HTERT RPE-1 (cell line): ENCODE results near the gene RAD1.

Experiments
- in situ Hi-C: fragments of 300-500 bp; cut with MboI; formaldehyde crosslinking; loops from 4 replicates; pipeline ENCODE4 v1.14.3; 2020; ENCODE audit warnings: low sequenced_read_pairs

RAD1 gene

GRCh38 chr5:34915139-34915855, at the start of gene RAD1, which contains the start of gene BRIX1:
Gene RAD1 (minus strand): TSS chr5:34915504. CDS start chr5:34914892, 612 bp downstream.
Gene BRIX1 (plus strand): TSS chr5:34915711. CDS start chr5:34915739, 28 bp downstream.
- in situ Hi-C loops: loop anchor here (25.0 kb wide), 1 partner anchor 428 kb away; no protein-coding TSS in a partner anchor

- in situ Hi-C loops: no loop called here
These were observed 44.0 kb upstream of the RAD1 start for GRCh38 chr5:34959323-34959722.

- in situ Hi-C loops: no loop called here
These were observed 42.8 kb upstream of the RAD1 start for GRCh38 chr5:34957857-34958690.

GRCh38 chr5:34957321-34957720, 42.0 kb upstream of the RAD1 start:
- in situ Hi-C loops: no loop called here

GRCh38 chr5:34944460-34945047, 29.2 kb upstream of the RAD1 start:
- in situ Hi-C loops: no loop called here

GRCh38 chr5:34944044-34944443, 28.7 kb upstream of the RAD1 start:
- in situ Hi-C loops: no loop called here

- in situ Hi-C loops: no loop called here
These were observed 26.6 kb upstream of the RAD1 start for GRCh38 chr5:34941936-34942335.

- in situ Hi-C loops: no loop called here
These were observed 17.6 kb upstream of the RAD1 start for GRCh38 chr5:34932947-34933346.

- in situ Hi-C loops: no loop called here
These were observed 15.6 kb upstream of the RAD1 start for GRCh38 chr5:34930870-34931269.

- in situ Hi-C loops: no loop called here
These were observed 15.1 kb upstream of the RAD1 start for GRCh38 chr5:34930462-34930844.

- in situ Hi-C loops: no loop called here
These were observed 14.6 kb upstream of the RAD1 start for GRCh38 chr5:34929720-34930461.

- in situ Hi-C loops: no loop called here
These were observed 13.9 kb upstream of the RAD1 start, which contains the start of gene DNAJC21 for GRCh38 chr5:34929134-34929719. Gene DNAJC21 (plus strand): TSS chr5:34929559. CDS start chr5:34929820, 261 bp downstream.

GRCh38 chr5:34928267-34928666, 13.0 kb upstream of the RAD1 start:
- in situ Hi-C loops: no loop called here

- in situ Hi-C loops: no loop called here
These were observed 12.5 kb upstream of the RAD1 start for GRCh38 chr5:34927785-34928184.

- in situ Hi-C loops: no loop called here
These were observed 11.1 kb upstream of the RAD1 start for GRCh38 chr5:34926318-34926888.

GRCh38 chr5:34924462-34924765, 9.1 kb upstream of the RAD1 start:
- in situ Hi-C loops: loop anchor here (25.0 kb wide), 1 partner anchor 437 kb away; no protein-coding TSS in a partner anchor

- in situ Hi-C loops: loop anchor here (25.0 kb wide), 1 partner anchor 437 kb away; no protein-coding TSS in a partner anchor
These were observed 8.6 kb upstream of the RAD1 start for GRCh38 chr5:34923694-34924461.

GRCh38 chr5:34923256-34923655, 8.0 kb upstream of the RAD1 start:
- in situ Hi-C loops: loop anchor here (25.0 kb wide), 1 partner anchor 436 kb away; no protein-coding TSS in a partner anchor

- in situ Hi-C loops: loop anchor here (25.0 kb wide), 1 partner anchor 432 kb away; no protein-coding TSS in a partner anchor
These were observed 3.8 kb upstream of the RAD1 start for GRCh38 chr5:34919077-34919476.
